Retinal pigment epithelial cell (primary cell): ENCODE data around the gene RSPH6A.

Experiments
- DNase-seq: peaks from one replicate; pipeline ENCODE4 v3.0.0-alpha.2; 2010; ENCODE audit warnings: low read depth
- H3K4me3 ChIP-seq: 2 replicates; pipeline ENCODE4 v1.5.1; 2011; ENCODE audit warnings: mild to moderate bottlenecking, low read length, control low read depth, moderate library complexity
- TF ChIP-seq, protein P1 (sequence below): conservative IDR thresholded peaks from 2 replicates; pipeline ENCODE4 v1.5.1; 2011; ENCODE audit warnings: low read depth, low read length, control low read depth, inconsistent platforms

RSPH6A gene

DNA sequence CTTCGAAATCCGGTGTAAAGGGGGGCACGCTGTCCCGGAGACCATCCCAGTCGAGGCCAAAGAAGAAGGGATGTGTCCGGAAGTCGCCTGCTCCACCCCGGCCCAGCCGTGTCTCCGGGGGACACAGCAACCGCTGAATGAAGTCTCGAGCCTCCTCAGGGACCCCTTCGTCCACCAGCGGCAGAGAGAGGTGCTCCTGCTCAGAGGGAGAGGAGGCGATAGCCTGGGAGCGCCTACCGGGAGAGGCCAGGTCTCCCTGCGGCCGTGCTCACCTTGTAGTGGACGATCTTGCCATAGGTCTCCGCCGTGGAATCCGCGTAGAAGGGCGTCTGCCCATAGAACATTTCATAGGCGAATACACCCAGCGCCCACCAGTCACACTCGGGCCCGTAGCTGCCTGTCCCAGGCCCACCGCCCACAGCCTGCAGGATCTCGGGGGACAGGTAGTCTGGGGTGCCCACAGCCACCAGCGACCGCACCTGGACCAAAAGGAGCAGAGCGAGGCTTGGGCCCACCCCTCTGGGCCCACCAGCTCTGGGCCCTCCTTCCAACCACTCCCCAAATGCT is 37.6 kb downstream of the RSPH6A start:
- no peak overlapping the region for H3K4me3 ChIP-seq
- no peak for DNase-seq
- TF ChIP-seq, protein P1, sequence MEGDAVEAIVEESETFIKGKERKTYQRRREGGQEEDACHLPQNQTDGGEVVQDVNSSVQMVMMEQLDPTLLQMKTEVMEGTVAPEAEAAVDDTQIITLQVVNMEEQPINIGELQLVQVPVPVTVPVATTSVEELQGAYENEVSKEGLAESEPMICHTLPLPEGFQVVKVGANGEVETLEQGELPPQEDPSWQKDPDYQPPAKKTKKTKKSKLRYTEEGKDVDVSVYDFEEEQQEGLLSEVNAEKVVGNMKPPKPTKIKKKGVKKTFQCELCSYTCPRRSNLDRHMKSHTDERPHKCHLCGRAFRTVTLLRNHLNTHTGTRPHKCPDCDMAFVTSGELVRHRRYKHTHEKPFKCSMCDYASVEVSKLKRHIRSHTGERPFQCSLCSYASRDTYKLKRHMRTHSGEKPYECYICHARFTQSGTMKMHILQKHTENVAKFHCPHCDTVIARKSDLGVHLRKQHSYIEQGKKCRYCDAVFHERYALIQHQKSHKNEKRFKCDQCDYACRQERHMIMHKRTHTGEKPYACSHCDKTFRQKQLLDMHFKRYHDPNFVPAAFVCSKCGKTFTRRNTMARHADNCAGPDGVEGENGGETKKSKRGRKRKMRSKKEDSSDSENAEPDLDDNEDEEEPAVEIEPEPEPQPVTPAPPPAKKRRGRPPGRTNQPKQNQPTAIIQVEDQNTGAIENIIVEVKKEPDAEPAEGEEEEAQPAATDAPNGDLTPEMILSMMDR: no peak

DNA sequence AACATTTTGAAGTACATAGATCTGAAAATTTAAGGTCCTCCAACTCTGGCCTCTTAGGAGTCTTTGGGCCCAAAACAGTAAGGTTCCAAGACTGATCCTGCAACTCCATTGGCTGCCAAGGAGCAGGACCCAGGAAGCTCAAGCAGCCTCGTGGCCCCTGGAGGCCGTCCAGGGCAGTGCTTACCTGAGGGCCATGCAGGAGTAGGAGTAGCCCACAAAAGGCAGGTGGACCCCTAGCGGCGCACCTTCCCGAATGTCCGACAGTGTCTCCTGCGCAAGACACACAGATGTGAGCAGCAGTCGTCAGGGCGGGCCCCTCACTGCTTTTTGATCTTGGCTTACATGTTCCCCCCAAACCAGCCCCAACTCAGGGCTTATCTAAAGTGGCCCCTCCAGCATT is 40.3 kb downstream of the RSPH6A start:
- DNase-seq: no peak
- no peak overlapping the region for H3K4me3 ChIP-seq
- TF ChIP-seq, protein P1: no peak

DNA sequence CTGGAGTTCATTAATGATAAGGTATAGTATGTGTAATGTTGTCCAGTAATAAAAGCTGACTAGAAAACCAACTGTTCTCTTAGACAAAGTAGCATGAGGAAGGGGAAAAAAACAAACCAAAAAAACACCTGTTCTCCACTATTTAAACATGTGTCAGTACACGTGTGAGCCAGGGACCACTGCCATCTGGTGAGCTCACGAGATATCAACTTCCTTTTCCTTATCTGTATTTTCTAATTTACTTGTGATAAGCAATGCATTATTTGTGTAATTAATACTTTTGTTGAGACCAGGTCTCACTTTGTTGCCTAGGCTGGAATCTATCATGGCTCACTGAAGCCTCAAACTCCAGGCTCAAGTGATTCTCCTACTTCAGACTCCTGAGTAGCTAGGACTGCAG is 41.7 kb downstream of the RSPH6A start:
- no peak overlapping the region for H3K4me3 ChIP-seq
- TF ChIP-seq, protein P1: no peak
- DNase-seq: no peak

DNA sequence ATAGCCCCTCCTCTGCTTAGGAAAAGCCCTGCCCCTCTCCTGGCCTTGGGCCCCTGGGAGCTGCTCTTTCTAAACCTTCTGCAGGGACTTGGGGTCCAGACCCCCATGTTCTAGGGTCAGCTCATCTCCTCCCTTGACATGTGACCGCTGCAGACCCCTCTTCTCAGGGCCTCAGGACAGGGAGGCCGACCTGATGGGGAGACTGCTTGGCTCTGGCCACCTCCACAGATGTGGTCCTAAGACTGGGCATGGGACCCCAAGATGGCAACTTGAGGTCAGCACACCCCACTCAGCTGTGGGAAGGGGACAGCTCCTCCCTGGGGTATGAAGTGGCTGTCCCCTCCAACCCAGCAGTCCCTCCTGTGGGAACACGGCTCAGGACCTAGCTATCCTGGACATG is 42.2 kb downstream of the RSPH6A start:
- no peak for DNase-seq
- TF ChIP-seq, protein P1: no peak
- no peak overlapping the region for H3K4me3 ChIP-seq

DNA sequence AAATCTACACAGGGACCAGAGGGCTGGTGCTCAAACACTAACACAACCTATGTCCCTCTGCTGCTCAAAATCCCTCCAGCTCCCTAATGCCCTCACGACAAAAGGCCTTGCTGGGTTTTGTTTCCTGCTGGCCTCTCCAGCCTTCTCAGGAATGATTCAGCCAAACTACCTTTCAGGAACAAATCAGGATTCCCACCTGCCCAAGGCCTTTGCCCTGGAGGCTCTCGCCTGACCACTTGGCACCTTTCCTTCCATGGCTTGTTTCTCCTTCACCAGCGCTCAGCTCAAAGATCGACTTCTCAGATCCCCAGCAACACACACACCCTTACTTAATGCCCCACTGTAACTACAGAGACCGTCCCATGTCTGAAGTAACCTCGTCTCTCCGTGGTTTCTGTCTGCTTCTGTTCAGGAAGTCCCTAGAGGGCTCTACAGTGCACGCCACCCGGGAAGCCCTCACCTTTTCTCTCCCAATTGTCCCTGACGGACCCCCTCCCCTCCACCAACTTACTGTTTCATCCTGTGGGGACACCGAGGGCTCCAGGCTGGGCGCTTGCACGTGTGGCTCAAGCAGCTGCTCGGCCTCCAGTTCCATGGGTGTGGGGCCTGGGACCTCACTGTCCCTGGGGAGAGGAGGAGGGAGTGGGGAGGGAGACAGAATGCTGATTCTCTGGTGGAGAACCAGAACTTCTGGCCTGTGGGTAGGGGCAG is 42.8 kb downstream of the RSPH6A start:
- DNase-seq: no peak
- TF ChIP-seq, protein P1: no peak
- no peak overlapping the region for H3K4me3 ChIP-seq

DNA sequence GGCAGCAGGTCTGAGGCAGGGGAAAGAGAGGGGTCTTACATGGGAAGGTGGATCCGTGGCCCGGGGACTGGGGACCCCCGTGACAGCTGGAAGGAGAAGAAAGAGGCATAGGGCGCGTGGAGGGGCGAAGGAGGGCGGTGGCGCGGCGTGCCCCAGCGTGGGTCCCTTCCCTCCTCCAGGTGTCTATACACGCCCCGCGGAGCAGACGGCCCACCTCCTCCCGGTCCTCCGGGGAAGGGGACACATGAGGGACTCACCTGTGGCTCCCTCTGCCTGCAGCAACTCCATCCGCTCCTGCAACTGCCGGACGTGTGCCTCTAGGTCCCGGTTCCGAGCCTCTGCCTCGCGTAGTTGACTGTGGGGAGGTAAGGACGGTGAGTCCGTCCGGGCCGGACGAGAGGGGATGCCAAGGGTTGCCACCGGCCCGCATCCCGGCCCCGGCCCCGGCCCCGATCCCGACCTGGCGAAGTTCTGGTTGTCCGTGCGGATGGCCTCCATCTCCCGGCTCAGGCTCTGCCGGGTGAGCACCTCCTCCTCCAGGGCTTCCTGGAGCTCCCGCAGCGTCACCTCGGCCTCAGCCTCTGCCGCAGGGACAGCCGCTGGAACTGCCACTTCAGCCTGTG is 43.7 kb downstream of the RSPH6A start:
- no peak for DNase-seq
- TF ChIP-seq, protein P1: no peak
- peak overlapping the region; percentile 32 for H3K4me3 ChIP-seq
